HCEC 1CT (cell line): ENCODE measurements around the gene PAX8.

Experiments used
- DNase-seq: peaks from one replicate; pipeline ENCODE4 v3.0.0-alpha.2; 2017

The PAX8 gene

GRCh38 chr2:113180131-113180946, 98.4 kb downstream of the PAX8 start:
- DNase-seq = no peak

- no peak for DNase-seq
Observed at GRCh38 chr2:113179446-113180045, 99.2 kb downstream of the PAX8 start.

- DNase-seq = no peak
Observed at GRCh38 chr2:113178891-113179290, 99.8 kb downstream of the PAX8 start.

GRCh38 chr2:113178069-113178746, 100.5 kb downstream of the PAX8 start:
- DNase-seq = no peak

GRCh38 chr2:113176696-113177355, 101.9 kb downstream of the PAX8 start:
- DNase-seq = no peak

- no peak for DNase-seq
Observed at GRCh38 chr2:113175736-113176695, 102.7 kb downstream of the PAX8 start.

GRCh38 chr2:113175042-113175628, 103.6 kb downstream of the PAX8 start:
- DNase-seq = no peak

GRCh38 chr2:113174376-113174750, 104.4 kb downstream of the PAX8 start:
- no peak for DNase-seq

GRCh38 chr2:113173542-113174375, 105.0 kb downstream of the PAX8 start, which contains the start of gene PSD4:
Gene PSD4, plus strand, starts transcription at chr2:113173971. Its CDS starts 8,486 bp downstream, at chr2:113182457.
- DNase-seq = no peak

GRCh38 chr2:113172721-113173541, 105.8 kb downstream of the PAX8 start:
- DNase-seq = no peak

GRCh38 chr2:113171334-113172075, 107.2 kb downstream of the PAX8 start:
- no peak for DNase-seq

GRCh38 chr2:113169586-113169985, 109.1 kb downstream of the PAX8 start:
- no peak for DNase-seq

- no peak for DNase-seq
Observed at GRCh38 chr2:113169002-113169530, 109.7 kb downstream of the PAX8 start.

GRCh38 chr2:113167962-113168340, 110.8 kb downstream of the PAX8 start:
- no peak for DNase-seq

GRCh38 chr2:113167115-113167932, 111.4 kb downstream of the PAX8 start:
- no peak for DNase-seq

- no peak for DNase-seq
Observed at GRCh38 chr2:113166187-113166645, 112.5 kb downstream of the PAX8 start.
